Small intestine (tissue), 7 donors: ENCODE results near the gene MYBL2. TPM values are rescaled to one million over a fixed set of nuclear protein-coding genes. Genes with fewer than 3 reads are reported as not detected.

Source experiments
- DNase-seq, 2 donors: peaks; one replicate each; pipeline versions ENCODE4 v3.0.0 to v3.0.0-alpha.2; 2013
- FAIRE-seq: peaks from 2 replicates; lab custom pipeline; 2012; peaks lifted over from hg19 to GRCh38; lab: Jason Lieb, UNC
- H3K27ac ChIP-seq, 3 donors: one replicate each; pipeline ENCODE4 v1.5.1; 2013; ENCODE audit warnings: low read length in 2 of 3, mild to moderate bottlenecking in 2 of 3, control low read depth in 1 of 3, inconsistent platforms in 1 of 3, low read depth in 1 of 3, moderate library complexity in 1 of 3
- H3K27me3 ChIP-seq, 3 donors: one replicate each; pipeline ENCODE4 v1.6.1; 2013; ENCODE audit warnings: low read length in 3 of 3, inconsistent platforms in 1 of 3; ENCODE audit not compliant: control insufficient read depth in 3 of 3, insufficient read depth in 3 of 3
- H3K36me3 ChIP-seq, 3 donors: one replicate each; pipeline ENCODE4 v1.6.1; 2013; ENCODE audit warnings: low read length in 3 of 3, inconsistent platforms in 1 of 3, low read depth in 1 of 3, mild to moderate bottlenecking in 1 of 3, moderate library complexity in 1 of 3; ENCODE audit not compliant: control insufficient read depth in 3 of 3, insufficient read depth in 2 of 3
- H3K4me1 ChIP-seq, 3 donors: one replicate each; pipeline ENCODE4 v1.6.1; 2013; ENCODE audit warnings: low read length in 2 of 3, inconsistent platforms in 1 of 3, low read depth in 1 of 3, mild to moderate bottlenecking in 1 of 3, moderate library complexity in 1 of 3; ENCODE audit not compliant: control insufficient read depth in 3 of 3, insufficient read depth in 2 of 3
- H3K4me3 ChIP-seq, 3 donors: one replicate each; pipeline ENCODE4 v1.5.1; 2013; ENCODE audit warnings: low read length in 3 of 3, control low read depth in 1 of 3, inconsistent platforms in 1 of 3, low read depth in 1 of 3, mild to moderate bottlenecking in 1 of 3, moderate library complexity in 1 of 3
- H3K9me3 ChIP-seq, 2 donors: one replicate each; pipeline ENCODE4 v1.6.1; 2013; ENCODE audit warnings: low read depth in 1 of 2, low read length in 1 of 2; ENCODE audit not compliant: control insufficient read depth in 2 of 2, insufficient read depth in 1 of 2
- WGBS, 3 donors: extraction: QIAGEN DNeasy Blood & Tissue Kit; methylation state at CpG; one replicate each; pipeline ENCODE4 v1.1.7; 2013; 5-methylcytosine and 5-hydroxymethylcytosine counted together
- polyA plus RNA-seq, 4 donors: library from polyadenylated mRNA; stranded (reverse) in 3 of 4; unstranded in 1 of 4; fragments of 200-250 nt in 3 of 4; fragments of 120-200 nt in 1 of 4; gene quantifications; one replicate each; pipeline versions ENCODE4 v1.2.1 to v1.2.3, GENCODE V29; 2013
- donor health status: healthy with polysubstance abuse.
- donor health status: control.
- donor health status: control.
- donor health status: Bipolar disorder and iron deficiency.
- donor health status: healthy.

The MYBL2 gene
- polyA plus RNA-seq, 4 donors: 1.9 to 36.9 (median 7.4) TPM

DNA sequence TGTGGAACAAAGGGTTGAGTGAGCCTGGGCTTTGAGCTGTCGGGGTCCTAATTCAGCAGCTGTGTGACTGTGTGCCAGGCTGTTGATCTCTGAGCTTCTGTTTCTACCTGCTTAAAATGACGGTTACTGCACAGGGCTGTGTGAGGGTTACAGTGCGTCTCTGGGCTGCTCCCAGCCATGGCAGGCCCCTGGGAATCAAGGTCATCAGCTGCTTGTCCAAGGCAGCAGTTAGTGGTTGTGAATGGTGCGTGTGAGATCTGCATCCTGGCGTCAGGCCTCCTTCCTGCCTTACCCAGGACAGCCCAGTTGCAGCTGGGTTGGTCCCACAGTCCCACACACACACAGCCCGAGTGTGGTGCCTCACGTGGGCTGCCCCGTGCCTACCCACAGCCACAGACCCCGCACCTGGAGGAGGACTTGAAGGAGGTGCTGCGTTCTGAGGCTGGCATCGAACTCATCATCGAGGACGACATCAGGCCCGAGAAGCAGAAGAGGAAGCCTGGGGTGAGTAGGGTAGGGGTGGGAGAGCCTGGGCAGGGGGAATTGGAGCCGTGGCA, 44.3 kb downstream of the MYBL2 start:
- H3K36me3 ChIP-seq: peaks cover 0 to 17% (median 0%) of the 10 kb centered on the region in 3 donors
- DNase-seq: no peak
- no peak overlapping the region for H3K27ac ChIP-seq
- H3K4me1 ChIP-seq: no peaks in the 10 kb centered on the region
- WGBS, 3 donors: 89 to 93% (median 92%) methylated on average over 15 of the region's 15 CpGs
- no peak for FAIRE-seq
- no peak overlapping the region for H3K4me3 ChIP-seq
- no peaks in the 10 kb centered on the region for H3K27me3 ChIP-seq
- H3K9me3 ChIP-seq: no peaks in the 10 kb centered on the region

DNA sequence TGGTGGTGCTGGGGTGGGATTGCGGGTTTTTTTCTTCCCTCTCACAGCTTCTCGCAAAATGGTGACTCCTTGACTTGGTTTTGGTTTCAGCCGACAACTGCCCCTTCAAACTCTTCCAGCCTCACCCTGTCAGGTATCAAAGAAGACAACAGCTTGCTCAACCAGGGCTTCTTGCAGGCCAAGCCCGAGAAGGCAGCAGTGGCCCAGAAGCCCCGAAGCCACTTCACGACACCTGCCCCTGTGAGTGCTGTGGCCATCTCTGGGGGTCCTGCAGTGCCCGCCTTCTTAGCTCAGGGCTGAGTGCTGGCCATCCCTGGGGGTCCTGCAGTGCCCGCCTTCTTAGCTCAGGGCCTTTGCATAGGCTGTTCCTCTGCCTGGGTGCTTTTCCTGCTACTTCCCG, 48.1 kb downstream of the MYBL2 start:
- Histone ChIP-seq H3K4me1 (no peaks in the 10 kb centered on the region), H3K27me3 (no peaks in the 10 kb centered on the region), H3K9me3 (no peaks in the 10 kb centered on the region), H3K4me3 (no peak overlapping the region), H3K36me3 (peaks cover 0 to 13% (median 0%) of the 10 kb centered on the region in 3 donors), H3K27ac (no peak overlapping the region)
- no peak for DNase-seq
- WGBS, 3 donors: 93 to 96% (median 94%) methylated on average over 9 of the region's 9 CpGs
- no peak for FAIRE-seq

DNA sequence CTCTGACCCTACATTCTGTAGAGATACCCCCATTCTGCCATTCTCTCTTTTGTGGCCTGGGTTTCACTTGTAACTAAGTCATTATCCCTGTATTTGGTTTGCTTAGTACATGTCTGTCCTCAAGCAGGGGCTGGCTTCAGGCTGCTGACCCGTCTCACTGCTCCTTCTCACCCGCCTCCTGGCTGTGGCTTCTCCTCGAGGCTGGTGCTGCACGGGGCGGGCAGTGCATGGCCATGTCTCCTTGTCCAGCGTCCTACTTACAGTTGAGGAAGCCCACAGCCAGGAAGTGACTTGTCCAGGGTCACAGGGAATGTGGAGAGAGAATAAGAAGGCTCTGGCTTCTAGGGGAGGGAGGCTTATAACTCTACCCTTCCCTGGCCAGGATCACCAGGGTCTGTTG, 48.6 kb downstream of the MYBL2 start:
- no peak overlapping the region for H3K4me3 ChIP-seq
- FAIRE-seq (no peak), DNase-seq (no peak)
- no peaks in the 10 kb centered on the region for H3K4me1 ChIP-seq
- H3K27ac ChIP-seq: no peak overlapping the region
- peaks cover 0 to 8% (median 0%) of the 10 kb centered on the region in 3 donors for H3K36me3 ChIP-seq
- no peaks in the 10 kb centered on the region for H3K27me3 ChIP-seq
- WGBS, 3 donors: 95 to 96% (median 96%) methylated on average over 6 of the region's 6 CpGs
- no peaks in the 10 kb centered on the region for H3K9me3 ChIP-seq

DNA sequence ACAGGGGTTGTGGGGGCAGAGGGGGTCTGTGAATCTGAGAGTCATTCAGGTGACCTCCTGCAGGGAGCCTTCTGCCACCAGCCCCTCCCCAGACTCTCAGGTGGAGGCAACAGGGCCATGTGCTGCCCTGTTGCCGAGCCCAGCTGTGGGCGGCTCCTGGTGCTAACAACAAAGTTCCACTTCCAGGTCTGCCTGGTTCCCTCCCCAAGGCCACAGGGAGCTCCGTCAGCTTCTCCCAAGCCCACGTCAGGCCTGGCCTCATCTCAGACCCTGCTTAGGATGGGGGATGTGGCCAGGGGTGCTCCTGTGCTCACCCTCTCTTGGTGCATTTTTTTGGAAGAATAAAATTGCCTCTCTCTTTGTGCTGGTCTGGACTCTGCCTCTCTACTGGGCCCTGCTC, 49.2 kb downstream of the MYBL2 start:
- H3K27me3 ChIP-seq: no peaks in the 10 kb centered on the region
- no peaks in the 10 kb centered on the region for H3K9me3 ChIP-seq
- peaks cover 0 to 5% (median 0%) of the 10 kb centered on the region in 3 donors for H3K36me3 ChIP-seq
- H3K27ac ChIP-seq: no peak overlapping the region
- no peak overlapping the region for H3K4me3 ChIP-seq
- no peaks in the 10 kb centered on the region for H3K4me1 ChIP-seq
- WGBS, 3 donors: 92 to 96% (median 92%) methylated on average over 2 to 4 of the region's 4 CpGs
- FAIRE-seq: no peak
- DNase-seq: no peak

DNA sequence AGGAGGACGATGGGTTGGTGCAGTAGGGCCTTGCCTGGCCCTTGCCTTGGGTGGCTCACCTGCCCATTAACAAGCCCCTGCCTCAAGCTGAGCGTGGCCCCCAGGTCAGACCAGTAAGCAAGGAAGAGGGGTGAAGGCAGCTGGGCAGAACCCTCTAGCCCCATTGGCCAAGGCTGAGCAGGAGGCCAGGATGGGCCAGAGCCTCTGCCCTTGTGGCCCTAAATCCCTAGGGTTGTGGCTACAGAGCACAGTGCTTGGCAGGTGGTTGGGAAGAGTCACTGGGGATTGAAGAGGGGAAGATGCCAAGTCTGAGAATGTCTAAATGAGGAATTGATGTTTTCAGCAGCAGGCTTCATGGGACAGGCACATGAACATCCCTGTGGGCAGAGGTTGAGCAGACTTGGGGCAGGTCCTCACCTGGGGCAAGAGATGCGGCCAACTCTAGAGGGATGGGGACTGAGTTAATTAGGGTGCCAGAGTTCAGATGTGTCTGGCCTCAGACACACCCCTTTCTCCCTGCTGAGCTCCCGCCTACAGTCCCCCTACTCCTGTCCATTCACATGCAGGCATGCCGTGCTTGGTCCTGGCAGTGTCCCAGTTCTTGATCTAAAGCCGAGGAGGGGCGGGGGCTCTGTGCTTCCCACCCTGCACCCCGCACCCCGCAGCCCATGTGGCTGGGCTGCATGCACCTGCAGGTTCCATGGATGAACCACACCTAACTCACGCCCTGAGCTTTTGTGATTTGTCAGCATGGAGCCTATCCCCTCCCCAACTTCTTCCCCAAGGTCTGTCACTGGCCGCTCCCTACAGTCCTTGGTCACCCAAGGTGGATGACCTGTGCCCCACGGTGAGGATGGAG, 50.1 kb downstream of the MYBL2 start:
- Histone ChIP-seq H3K4me3 (no peak overlapping the region), H3K9me3 (no peaks in the 10 kb centered on the region), H3K4me1 (no peaks in the 10 kb centered on the region), H3K27me3 (no peaks in the 10 kb centered on the region), H3K36me3 (peaks cover 0 to 5% (median 0%) of the 10 kb centered on the region in 3 donors), H3K27ac (no peak overlapping the region)
- 79 to 95% (median 93%) methylated on average over 12 of the region's 12 CpGs for WGBS, 3 donors
- no peak for FAIRE-seq
- DNase-seq: no peak

DNA sequence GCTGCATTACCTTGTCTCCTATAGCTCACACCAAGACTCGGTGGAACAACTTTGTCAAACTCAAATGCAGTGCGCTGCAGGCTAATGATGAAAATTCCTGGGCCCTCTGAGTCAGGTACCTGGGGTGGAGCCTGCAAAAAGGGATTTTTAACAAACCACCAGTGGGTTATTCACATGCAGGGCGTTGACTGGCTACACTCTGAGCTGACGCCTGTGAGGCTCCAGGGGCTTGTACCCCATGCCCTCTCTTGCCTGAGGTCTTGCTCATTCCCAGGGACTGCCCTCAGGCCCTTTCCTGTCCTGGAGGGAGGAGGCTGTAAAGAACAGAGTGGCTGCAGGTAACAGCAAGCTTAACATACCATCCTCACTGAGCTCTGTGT, 50.7 kb downstream of the MYBL2 start:
- no peak for FAIRE-seq
- Histone ChIP-seq H3K27ac (no peak overlapping the region), H3K9me3 (no peaks in the 10 kb centered on the region), H3K27me3 (no peaks in the 10 kb centered on the region), H3K4me1 (no peaks in the 10 kb centered on the region), H3K4me3 (no peak overlapping the region), H3K36me3 (peaks cover 0 to 5% (median 0%) of the 10 kb centered on the region in 3 donors)
- WGBS, 3 donors: 91 to 95% (median 93%) methylated on average over 4 of the region's 4 CpGs
- DNase-seq: no peak

DNA sequence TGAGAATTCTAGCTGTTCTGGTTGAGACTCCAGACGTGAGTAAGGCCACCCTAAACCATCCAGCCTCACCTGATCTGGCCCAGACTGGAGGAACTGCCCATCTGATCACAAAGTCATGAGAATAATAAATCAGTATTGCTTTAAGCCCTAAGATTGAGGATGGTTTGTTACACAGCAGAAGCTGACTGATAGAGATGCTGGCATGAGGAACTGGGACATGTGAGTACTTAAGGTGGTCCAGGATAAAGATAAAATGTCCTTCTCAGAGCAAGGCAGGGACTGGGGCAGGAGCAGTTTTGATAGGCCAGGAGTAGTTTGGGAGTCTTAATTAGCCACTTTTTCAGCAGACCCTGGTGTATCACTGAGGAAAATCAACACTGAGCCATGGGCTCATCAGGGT, 53.1 kb downstream of the MYBL2 start:
- no peaks in the 10 kb centered on the region for H3K36me3 ChIP-seq
- no peak for FAIRE-seq
- no peaks in the 10 kb centered on the region for H3K27me3 ChIP-seq
- WGBS, 3 donors: 61 to 88% (median 80%) methylated on average over 1 of the region's 1 CpG
- no peak for DNase-seq
- no peak overlapping the region for H3K27ac ChIP-seq
- H3K4me1 ChIP-seq: no peaks in the 10 kb centered on the region
- H3K9me3 ChIP-seq: no peaks in the 10 kb centered on the region
- H3K4me3 ChIP-seq: no peak overlapping the region

DNA sequence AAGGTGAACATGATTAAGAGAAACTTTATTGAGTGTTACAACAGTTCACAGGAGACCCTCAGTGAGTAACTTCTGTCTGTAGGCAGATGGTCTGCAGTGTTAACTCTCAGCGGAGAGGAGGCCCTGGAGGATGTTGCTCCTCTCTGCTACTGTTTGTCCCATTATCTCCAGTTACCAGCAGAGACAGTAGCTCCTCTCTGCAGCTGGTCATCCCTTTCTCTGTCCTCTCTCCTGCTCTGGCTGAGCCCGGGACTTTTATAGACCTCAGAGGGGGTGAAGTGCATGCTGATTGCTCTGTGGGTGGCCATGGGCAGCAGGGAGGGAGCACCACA, 54.1 kb downstream of the MYBL2 start:
- H3K36me3 ChIP-seq: no peaks in the 10 kb centered on the region
- WGBS, 3 donors: 0 to 6% (median 0%) methylated on average over 2 of the region's 2 CpGs

More for the DNA sequence above, 54.1 kb downstream of the MYBL2 start:
- Histone ChIP-seq H3K27me3 (no peaks in the 10 kb centered on the region), H3K4me1 (no peaks in the 10 kb centered on the region), H3K4me3 (no peak overlapping the region), H3K9me3 (no peaks in the 10 kb centered on the region), H3K27ac (no peak overlapping the region)
- DNase-seq: no peak
- FAIRE-seq: no peak
